GM12874 (cell line): ENCODE data around the gene PLEKHB1.

Experiments used
- TF ChIP-seq, protein P1 (sequence below): IDR thresholded peaks from 2 replicates; pipeline ENCODE4 v1.5.1; 2011; ENCODE audit warnings: low read depth, mild to moderate bottlenecking, control low read depth, low read length, moderate library complexity; ENCODE audit not compliant: insufficient read depth

PLEKHB1 gene, protein sequence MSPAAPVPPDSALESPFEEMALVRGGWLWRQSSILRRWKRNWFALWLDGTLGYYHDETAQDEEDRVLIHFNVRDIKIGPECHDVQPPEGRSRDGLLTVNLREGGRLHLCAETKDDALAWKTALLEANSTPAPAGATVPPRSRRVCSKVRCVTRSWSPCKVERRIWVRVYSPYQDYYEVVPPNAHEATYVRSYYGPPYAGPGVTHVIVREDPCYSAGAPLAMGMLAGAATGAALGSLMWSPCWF

DNA sequence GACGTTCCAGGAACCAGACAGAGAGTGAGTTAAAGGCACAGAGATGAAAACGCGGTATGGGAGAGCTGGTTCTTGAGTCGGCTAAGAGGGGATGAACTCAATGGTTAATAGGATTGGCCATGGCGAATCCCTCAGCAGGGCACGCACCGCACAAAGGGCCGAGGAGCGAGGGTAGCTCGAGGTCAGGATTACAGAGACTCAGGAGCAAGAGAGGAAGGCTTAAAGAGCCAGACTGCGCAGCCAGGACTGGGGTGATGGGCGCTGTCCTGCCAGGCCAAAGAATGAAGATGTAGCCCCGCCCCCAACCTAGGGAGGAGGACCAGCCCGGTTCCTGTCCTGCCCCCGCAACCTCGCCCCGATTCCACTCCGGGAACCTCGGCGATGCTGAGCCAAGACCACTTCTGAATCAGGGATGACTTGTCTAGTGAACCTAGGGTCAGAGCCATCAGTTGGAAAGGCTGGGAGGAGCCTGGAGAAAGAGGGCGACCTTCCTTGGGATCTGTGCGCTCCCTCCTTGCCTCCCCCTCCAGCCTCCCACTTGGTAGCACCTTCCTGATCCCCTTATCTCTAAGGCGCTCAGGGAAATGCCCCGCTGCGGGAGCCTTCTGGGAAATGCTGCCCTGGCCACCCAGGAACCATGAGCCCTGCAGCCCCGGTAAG, at the start of gene PLEKHB1:
PLEKHB1 (plus strand) TSS at position 610 of the 660 bp plus-strand sequence; CDS start at position 638, 28 bp downstream.
- TF ChIP-seq, protein P1, sequence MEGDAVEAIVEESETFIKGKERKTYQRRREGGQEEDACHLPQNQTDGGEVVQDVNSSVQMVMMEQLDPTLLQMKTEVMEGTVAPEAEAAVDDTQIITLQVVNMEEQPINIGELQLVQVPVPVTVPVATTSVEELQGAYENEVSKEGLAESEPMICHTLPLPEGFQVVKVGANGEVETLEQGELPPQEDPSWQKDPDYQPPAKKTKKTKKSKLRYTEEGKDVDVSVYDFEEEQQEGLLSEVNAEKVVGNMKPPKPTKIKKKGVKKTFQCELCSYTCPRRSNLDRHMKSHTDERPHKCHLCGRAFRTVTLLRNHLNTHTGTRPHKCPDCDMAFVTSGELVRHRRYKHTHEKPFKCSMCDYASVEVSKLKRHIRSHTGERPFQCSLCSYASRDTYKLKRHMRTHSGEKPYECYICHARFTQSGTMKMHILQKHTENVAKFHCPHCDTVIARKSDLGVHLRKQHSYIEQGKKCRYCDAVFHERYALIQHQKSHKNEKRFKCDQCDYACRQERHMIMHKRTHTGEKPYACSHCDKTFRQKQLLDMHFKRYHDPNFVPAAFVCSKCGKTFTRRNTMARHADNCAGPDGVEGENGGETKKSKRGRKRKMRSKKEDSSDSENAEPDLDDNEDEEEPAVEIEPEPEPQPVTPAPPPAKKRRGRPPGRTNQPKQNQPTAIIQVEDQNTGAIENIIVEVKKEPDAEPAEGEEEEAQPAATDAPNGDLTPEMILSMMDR: no peak

DNA sequence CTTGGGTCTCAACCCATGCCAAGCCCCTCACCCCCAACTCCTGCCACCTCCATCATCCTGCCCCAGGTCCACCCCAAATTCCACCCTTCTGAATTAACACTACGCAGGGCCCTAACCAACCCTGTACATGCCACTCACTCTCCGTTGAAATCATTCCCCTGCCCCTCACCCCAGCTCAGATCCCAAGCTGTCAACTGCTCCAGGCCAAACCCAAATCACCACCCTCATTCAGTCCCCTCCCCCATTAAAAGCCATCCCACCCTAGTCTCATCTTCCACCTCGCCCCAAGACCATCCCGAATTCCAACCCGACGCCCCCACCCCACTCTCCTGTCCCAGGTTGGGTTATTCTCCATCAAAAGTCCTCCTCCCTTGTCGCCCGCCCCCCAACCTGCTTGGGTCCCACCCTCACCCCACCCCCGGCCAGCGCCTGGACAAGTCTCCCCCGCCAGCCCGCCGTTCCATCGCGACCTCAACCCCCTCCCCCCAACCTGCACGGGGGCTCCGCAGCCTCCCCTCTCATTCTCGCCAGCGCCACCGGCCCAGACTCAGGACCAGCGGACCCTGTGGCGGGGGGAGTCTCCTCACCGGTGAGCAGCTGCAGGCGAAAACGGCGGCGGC, 48.9 kb upstream of the PLEKHB1 start:
- TF ChIP-seq, protein P1: no peak

DNA sequence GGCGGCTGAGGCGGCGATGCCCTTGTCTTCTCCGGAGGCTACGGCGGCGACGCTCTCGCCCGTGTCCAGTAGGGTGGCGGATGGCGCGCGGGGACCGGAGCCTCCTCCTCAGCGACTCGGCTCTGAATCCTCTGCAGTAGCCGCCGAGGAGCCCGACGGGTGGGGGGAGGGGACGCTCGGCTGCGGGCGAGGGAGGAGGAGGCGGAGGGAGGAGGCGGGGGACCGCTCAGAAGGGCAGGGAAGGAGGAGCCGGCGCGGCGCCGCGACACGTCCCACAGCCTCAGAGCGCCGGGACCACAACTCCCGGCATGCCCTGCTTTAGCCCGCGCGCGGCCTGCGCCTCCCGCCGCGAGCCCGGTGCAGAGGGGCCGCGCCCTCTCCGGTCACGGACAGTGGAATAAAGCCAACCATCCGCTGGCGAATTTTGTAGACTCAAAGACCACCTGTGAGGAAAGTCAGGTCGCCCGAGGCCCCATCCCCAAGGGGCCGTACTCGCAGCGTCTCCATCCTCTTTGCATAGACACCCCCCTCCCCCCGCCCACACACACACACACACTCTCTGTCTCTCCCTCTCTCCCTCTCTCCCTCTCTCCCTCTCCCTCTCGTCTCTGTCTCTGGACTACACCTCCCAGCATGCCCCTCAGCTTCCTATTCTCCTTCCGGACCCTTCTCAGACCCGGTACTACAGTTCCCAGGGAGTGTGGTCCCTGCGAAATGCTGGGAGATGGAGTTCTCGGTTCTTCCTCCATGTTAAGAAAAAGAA, 48.2 kb upstream of the PLEKHB1 start, which contains the start of gene FAM168A:
FAM168A (minus strand) TSS at position 157 of the 763 bp plus-strand sequence. CDS start 129,638 bp downstream, outside the sequence.
- TF ChIP-seq, protein P1: peak; percentile 7; the same call in 1 of the 2 replicates

DNA sequence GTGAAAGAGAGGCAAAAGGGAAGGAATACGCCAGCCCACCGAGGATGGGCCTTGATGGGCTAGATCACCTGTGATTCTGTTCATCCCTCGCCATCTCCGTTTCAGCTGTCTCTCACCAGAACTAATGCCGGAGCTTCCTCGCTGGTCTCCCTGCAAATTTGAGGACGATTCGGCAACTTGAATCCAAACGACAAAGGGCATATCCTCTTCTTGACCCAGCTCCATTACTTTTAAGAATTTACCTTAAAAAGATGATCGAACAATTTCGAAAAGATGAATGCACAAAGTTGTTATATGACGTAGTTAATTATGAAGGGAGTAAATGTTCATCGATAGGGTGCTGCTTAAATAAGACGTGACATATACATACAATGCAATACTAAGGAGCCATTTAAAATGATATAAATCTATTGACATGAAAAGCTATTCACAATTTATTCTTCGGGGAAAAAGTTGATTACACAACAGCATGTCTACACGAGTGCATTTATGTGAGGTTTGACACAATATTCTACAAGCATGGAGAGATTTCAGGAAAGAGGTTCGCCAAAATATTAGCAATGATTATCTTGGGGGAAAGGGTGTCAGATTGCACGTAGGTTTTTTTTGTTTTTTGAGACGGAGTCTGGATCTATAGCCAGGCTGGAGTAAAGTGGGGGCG, 47.5 kb upstream of the PLEKHB1 start:
- TF ChIP-seq, protein P1: no peak

DNA sequence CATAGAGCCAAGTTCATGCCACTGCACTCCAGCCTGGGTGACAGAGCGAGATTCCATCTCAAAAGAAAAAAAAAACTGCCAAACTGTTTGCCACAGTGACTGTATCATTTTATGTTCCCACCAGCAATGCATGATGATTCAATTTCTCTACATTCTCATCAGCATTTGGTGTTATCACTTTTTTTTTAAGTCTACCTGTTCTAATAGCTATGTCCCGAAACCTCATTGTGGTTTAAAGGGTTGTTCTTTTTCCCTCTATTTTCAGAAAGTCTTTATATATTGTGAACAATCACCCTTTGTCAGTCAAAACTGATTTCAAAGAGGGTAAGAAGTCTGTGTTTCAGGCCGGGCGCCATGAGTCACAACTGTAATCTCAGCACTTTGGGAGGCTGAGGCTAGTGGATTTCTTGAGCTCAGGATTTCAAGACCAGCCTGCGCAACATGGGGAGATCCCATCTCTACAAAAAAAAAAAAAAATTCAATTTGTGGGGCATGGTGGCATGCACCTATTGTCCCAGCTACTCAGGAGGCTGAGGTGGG, 33.7 kb upstream of the PLEKHB1 start:
- TF ChIP-seq, protein P1: no peak

DNA sequence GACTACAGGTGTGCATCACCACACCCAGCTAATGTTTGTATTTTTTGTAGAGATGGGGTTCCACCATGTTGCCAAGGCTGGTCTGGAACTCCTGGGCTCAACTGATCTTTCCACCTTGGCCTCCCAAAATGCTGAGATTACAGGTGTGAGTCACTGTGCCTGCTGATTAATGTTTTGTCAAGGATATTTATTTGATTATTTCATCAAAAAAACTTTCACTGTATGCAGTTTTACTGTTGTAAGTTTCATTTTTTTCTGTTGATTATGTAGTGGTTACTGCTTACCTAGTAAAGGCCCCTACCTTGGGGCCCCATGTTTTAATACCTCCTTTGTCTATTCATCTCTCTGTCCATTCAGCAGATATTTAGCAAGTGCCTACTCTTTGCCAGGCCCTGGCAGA, 31.8 kb upstream of the PLEKHB1 start:
- TF ChIP-seq, protein P1: no peak
